Ishikawa (cell line): ENCODE data around the gene GCNT3.

Experiments used
- CREB1 ChIP-seq: IDR thresholded peaks from 2 replicates; pipeline ENCODE4 v1.6.1; 2012; ENCODE audit warnings: low read depth
- EGR1 ChIP-seq: IDR thresholded peaks from 2 replicates; pipeline ENCODE4 v1.6.1; 2012
- EP300 ChIP-seq: IDR thresholded peaks from 2 replicates; pipeline ENCODE4 v1.6.1; 2012; ENCODE audit warnings: borderline replicate concordance
- NFIC ChIP-seq: IDR thresholded peaks from 2 replicates; pipeline ENCODE4 v1.6.1; 2012
- RAD21 ChIP-seq: IDR thresholded peaks from 2 replicates; pipeline ENCODE4 v1.6.1; 2012; ENCODE audit warnings: low read depth
- TAF1 ChIP-seq: IDR thresholded peaks from 2 replicates; pipeline ENCODE4 v1.6.1; 2012; ENCODE audit warnings: low read depth, mild to moderate bottlenecking
- TCF12 ChIP-seq: IDR thresholded peaks from 2 replicates; pipeline ENCODE4 v1.6.1; 2012; ENCODE audit warnings: low read depth
- TEAD4 ChIP-seq: IDR thresholded peaks from 2 replicates; pipeline ENCODE4 v1.6.1; 2012
- YY1 ChIP-seq: IDR thresholded peaks from 2 replicates; pipeline ENCODE4 v1.6.1; 2012; ENCODE audit warnings: low read depth
- TF ChIP-seq, protein P1 (sequence below): IDR thresholded peaks from 2 replicates; pipeline ENCODE4 v1.6.1; 2012
- TF ChIP-seq, protein P2 (sequence below): IDR thresholded peaks from 2 replicates; pipeline ENCODE4 v1.6.1; 2012; ENCODE audit warnings: low read depth, mild to moderate bottlenecking
- TF ChIP-seq, protein P3 (sequence below): IDR thresholded peaks from 2 replicates; pipeline ENCODE4 v1.6.1; 2012

DNA sequence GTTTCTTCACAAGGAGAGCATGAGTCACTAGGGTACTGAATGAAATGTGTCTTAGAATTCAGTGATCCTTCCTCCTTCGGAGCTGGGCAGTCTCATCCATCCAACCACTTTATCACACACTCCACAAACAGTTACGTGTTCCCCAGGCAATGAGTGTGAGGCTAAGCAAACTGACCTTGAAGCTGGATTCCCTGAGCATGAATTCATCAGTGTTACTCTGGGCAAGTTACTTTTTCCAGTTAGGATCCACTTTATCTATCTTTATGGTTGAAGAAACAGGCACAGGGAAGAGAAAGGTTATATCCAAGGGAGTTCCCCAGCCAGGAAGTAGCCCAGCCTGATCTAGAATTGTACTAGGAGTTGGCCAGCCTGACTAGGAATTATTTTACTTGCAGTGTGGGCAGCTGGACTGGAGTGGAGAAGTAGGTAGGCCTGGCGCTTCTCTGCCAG lies 17.1 kb upstream of the GCNT3 start:
- no peak for TF ChIP-seq YY1
- TF ChIP-seq, protein P1, sequence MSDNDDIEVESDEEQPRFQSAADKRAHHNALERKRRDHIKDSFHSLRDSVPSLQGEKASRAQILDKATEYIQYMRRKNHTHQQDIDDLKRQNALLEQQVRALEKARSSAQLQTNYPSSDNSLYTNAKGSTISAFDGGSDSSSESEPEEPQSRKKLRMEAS = no peak
- TF ChIP-seq, protein P2, sequence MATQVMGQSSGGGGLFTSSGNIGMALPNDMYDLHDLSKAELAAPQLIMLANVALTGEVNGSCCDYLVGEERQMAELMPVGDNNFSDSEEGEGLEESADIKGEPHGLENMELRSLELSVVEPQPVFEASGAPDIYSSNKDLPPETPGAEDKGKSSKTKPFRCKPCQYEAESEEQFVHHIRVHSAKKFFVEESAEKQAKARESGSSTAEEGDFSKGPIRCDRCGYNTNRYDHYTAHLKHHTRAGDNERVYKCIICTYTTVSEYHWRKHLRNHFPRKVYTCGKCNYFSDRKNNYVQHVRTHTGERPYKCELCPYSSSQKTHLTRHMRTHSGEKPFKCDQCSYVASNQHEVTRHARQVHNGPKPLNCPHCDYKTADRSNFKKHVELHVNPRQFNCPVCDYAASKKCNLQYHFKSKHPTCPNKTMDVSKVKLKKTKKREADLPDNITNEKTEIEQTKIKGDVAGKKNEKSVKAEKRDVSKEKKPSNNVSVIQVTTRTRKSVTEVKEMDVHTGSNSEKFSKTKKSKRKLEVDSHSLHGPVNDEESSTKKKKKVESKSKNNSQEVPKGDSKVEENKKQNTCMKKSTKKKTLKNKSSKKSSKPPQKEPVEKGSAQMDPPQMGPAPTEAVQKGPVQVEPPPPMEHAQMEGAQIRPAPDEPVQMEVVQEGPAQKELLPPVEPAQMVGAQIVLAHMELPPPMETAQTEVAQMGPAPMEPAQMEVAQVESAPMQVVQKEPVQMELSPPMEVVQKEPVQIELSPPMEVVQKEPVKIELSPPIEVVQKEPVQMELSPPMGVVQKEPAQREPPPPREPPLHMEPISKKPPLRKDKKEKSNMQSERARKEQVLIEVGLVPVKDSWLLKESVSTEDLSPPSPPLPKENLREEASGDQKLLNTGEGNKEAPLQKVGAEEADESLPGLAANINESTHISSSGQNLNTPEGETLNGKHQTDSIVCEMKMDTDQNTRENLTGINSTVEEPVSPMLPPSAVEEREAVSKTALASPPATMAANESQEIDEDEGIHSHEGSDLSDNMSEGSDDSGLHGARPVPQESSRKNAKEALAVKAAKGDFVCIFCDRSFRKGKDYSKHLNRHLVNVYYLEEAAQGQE = no peak
- TF ChIP-seq EP300 = no peak
- no peak for TF ChIP-seq TAF1
- no peak for TF ChIP-seq NFIC
- no peak for TF ChIP-seq CREB1
- TF ChIP-seq EGR1 = no peak
- TF ChIP-seq, protein P3, sequence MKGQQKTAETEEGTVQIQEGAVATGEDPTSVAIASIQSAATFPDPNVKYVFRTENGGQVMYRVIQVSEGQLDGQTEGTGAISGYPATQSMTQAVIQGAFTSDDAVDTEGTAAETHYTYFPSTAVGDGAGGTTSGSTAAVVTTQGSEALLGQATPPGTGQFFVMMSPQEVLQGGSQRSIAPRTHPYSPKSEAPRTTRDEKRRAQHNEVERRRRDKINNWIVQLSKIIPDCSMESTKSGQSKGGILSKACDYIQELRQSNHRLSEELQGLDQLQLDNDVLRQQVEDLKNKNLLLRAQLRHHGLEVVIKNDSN = no peak
- no peak for TF ChIP-seq RAD21
- TF ChIP-seq TCF12 = no peak
- TF ChIP-seq TEAD4 = no peak
